Heart left ventricle (tissue), 16 donors: ENCODE results near the gene TTLL7. TPM values are rescaled to one million over a fixed set of nuclear protein-coding genes. Genes with fewer than 3 reads are reported as not detected.

Source experiments
- ATAC-seq, 4 donors: fragments of 200-7000 bp; cut with Tn5 transposase; one replicate each; pipeline ENCODE4 v1.9.1; 2020 to 2022; ENCODE audit warnings: moderate library complexity in 4 of 4, mild to moderate bottlenecking in 3 of 4, moderate number of reproducible peaks in 1 of 4
- DNase-seq, 5 donors: peaks; one replicate each; pipeline ENCODE4 v3.0.0-alpha.2; 2020
- H3K27ac ChIP-seq, 12 donors: fragments of 200-600 bp; sonication (generic) in 4 of 12; one replicate each; pipeline versions ENCODE4 v1.5.0 to v1.8.0; 2016 to 2022; ENCODE audit warnings: mild to moderate bottlenecking in 2 of 12
- H3K27me3 ChIP-seq, 9 donors: fragments of 200-600 bp; sonication (generic) in 2 of 9; one replicate each; pipeline versions ENCODE4 v1.5.1 to v1.8.0; 2016 to 2022; ENCODE audit warnings: mild to moderate bottlenecking in 3 of 9
- H3K36me3 ChIP-seq, 9 donors: fragments of 200-600 bp; sonication (generic) in 2 of 9; one replicate each; pipeline versions ENCODE4 v1.5.0 to v1.8.0; 2018 to 2022; ENCODE audit warnings: mild to moderate bottlenecking in 2 of 9
- H3K4me1 ChIP-seq, 12 donors: fragments of 200-600 bp; sonication (generic) in 4 of 12; one replicate each; pipeline versions ENCODE4 v1.5.0 to v1.8.0; 2016 to 2022; ENCODE audit warnings: mild to moderate bottlenecking in 3 of 12
- H3K4me3 ChIP-seq, 12 donors: fragments of 200-600 bp; sonication (generic) in 4 of 12; one replicate each; pipeline versions ENCODE4 v1.5.0 to v1.8.0; 2017 to 2022; ENCODE audit warnings: mild to moderate bottlenecking in 9 of 12, moderate library complexity in 4 of 12
- H3K9me3 ChIP-seq, 12 donors: fragments of 200-600 bp; sonication (generic) in 4 of 12; one replicate each; pipeline versions ENCODE4 v1.5.0 to v1.8.0; 2016 to 2022; ENCODE audit warnings: mild to moderate bottlenecking in 1 of 12
- POLR2A ChIP-seq, 2 donors: fragments of 450-650 bp; IDR thresholded peaks; one replicate each; pipeline ENCODE4 v1.6.1; 2017; ENCODE audit warnings: antibody characterized with exemption in 2 of 2, mild to moderate bottlenecking in 2 of 2, moderate library complexity in 2 of 2
- WGBS, 4 donors: extraction: QIAGEN DNeasy Blood & Tissue Kit in 2 of 4; methylation state at CpG; one replicate each; pipeline versions ENCODE4 v1.1.5 to v1.1.7; 2013 to 2018; 5-methylcytosine and 5-hydroxymethylcytosine counted together
- intact Hi-C, 10 donors: fragments of 100-400 bp; cut with DNase I; formaldehyde crosslinking; loops; one replicate each; pipeline versions ENCODE4 v1.11.1 to v1.14.2; 2022
- polyA plus RNA-seq, 2 donors: library from polyadenylated mRNA; stranded (reverse); fragments of 200-250 nt; gene quantifications; one replicate each; pipeline ENCODE4 v1.2.3, GENCODE V29; 2013
- total RNA-seq, 9 donors: library from RNA; depleted of rRNA in 2 of 9; stranded (reverse); fragments of >200 nt in 2 of 9; fragmentation: NEBNext Ultra II Directional in 3 of 9; extraction: Animal tissue kit (Norgen Biotek cat#: 25700) in 3 of 9; gene quantifications; one replicate each; pipeline versions ENCODE4 v1.1.0 to v1.2.4, GENCODE V29; 2016 to 2023
- TF ChIP-seq, protein P1 (sequence below), 12 donors: fragments of 200-600 bp; sonication (generic) in 4 of 12; IDR thresholded peaks; one replicate each; pipeline versions ENCODE4 v1.5.0 to v1.8.0; 2018 to 2022; ENCODE audit warnings: antibody characterized with exemption in 12 of 12, mild to moderate bottlenecking in 5 of 12
- donor health status: ischemic (EF 13 %, LVEDD 7.1; RV severe dilation, severe dysfunction).
- donor health status: healthy with polysubstance abuse.
- donor health status: DM: no; HTN: yes; CAD: no.
- donor health status: DM: no; HTN: no; CAD: no.
- donor health status: ischemic (EF 25% LVEDD 6.9; RV normal size, moderate dysfunction).
- donor health status: ischemic (EF 25% LVEDD 5.7; RV mildly dilated, moderate dysfunction).
- donor health status: healthy.
- donor health status: DM: yes; HTN: yes; CAD: no.
- donor health status: ischemic (EF 35%, LVEDD 5.7; RV mildly dilated, moderate dysfunction).
- donor health status: nonischemic (EF 11% LVEDD 7.7; RV severe dilation, severe dysfunction).
- donor health status: DM: yes; HTN: yes; CAD: no.
- donor health status: PGD.
- donor health status: ischemic (EF 29% LVEDD 5.4; RV normal size, mild dysfunction).
- donor health status: nonischemic (EF 23%, LVEDD 6.1; RV moderate dilation, normal function).

The TTLL7 gene
- total and polyA plus RNA-seq, 11 donors: 0.87 to 12.8 (median 3.2) TPM

DNA sequence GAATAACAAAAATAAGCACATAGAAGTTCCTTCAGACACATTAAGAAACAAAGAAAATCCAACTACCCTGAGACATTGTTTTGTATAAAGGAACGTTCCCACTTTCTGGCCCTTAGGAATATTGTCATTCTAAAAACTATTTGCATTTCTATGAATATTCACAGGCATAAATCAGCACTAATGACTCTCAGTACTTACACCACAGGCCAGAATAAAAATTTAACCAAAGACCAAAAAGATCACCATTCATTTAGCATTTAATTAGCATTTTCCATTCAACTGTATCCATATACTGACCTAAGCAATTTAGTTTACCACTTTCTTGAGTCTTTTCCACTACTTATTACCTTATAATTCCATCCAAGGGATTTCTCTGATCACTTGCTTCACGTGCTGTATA is 75.4 kb downstream of the TTLL7 start:
- Histone ChIP-seq H3K4me3 (no peak overlapping the region), H3K27me3 (no peaks in the 10 kb centered on the region), H3K27ac (no peak overlapping the region), H3K36me3 (peaks cover 0 to 26% (median 0%) of the 10 kb centered on the region in 9 donors), H3K9me3 (no peaks in the 10 kb centered on the region), H3K4me1 (peaks cover 0 to 5% (median 0%) of the 10 kb centered on the region in 12 donors)
- intact Hi-C loops: no loop called here
- ATAC-seq (no peak), DNase-seq (no peak)
- TF ChIP-seq, protein P1, sequence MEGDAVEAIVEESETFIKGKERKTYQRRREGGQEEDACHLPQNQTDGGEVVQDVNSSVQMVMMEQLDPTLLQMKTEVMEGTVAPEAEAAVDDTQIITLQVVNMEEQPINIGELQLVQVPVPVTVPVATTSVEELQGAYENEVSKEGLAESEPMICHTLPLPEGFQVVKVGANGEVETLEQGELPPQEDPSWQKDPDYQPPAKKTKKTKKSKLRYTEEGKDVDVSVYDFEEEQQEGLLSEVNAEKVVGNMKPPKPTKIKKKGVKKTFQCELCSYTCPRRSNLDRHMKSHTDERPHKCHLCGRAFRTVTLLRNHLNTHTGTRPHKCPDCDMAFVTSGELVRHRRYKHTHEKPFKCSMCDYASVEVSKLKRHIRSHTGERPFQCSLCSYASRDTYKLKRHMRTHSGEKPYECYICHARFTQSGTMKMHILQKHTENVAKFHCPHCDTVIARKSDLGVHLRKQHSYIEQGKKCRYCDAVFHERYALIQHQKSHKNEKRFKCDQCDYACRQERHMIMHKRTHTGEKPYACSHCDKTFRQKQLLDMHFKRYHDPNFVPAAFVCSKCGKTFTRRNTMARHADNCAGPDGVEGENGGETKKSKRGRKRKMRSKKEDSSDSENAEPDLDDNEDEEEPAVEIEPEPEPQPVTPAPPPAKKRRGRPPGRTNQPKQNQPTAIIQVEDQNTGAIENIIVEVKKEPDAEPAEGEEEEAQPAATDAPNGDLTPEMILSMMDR (IDR thresholded peaks at IDR 0.05): no peak
- TF ChIP-seq POLR2A (IDR thresholded peaks at IDR 0.05): no peak
- WGBS, 4 donors: 75 to 88% (median 83%) methylated on average over 2 of the region's 2 CpGs

DNA sequence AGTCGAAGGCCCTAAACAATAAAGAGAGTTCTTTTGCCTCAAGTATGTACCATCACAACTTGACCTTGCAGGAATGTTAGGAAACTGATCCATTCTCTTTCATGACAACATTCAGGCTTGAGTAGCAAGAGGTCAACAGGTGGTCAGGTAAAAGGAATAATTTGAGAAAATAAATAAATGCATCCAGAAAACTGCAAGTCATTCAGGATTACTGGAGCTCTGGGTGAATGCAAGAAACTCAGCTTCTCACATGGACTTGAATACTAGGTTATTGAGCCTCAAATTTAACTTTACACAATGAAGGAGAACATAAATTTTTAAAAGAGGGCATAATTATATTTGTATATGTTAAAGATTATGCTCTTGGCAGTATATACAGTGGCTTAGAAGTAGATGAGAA is 76.5 kb downstream of the TTLL7 start:
- Histone ChIP-seq H3K36me3 (peaks cover 0 to 35% (median 0%) of the 10 kb centered on the region in 9 donors), H3K27ac (no peak overlapping the region), H3K27me3 (no peaks in the 10 kb centered on the region), H3K4me1 (peaks cover 0 to 2% (median 0%) of the 10 kb centered on the region in 12 donors), H3K4me3 (no peak overlapping the region), H3K9me3 (no peaks in the 10 kb centered on the region)
- DNase-seq: no peak
- no peak for ATAC-seq
- 53 to 93% (median 72%) methylated on average over 1 of the region's 1 CpG for WGBS, 4 donors
- intact Hi-C loops: no loop called here
- no peak for TF ChIP-seq POLR2A (IDR thresholded peaks at IDR 0.05)
- TF ChIP-seq, protein P1 (IDR thresholded peaks at IDR 0.05): no peak

DNA sequence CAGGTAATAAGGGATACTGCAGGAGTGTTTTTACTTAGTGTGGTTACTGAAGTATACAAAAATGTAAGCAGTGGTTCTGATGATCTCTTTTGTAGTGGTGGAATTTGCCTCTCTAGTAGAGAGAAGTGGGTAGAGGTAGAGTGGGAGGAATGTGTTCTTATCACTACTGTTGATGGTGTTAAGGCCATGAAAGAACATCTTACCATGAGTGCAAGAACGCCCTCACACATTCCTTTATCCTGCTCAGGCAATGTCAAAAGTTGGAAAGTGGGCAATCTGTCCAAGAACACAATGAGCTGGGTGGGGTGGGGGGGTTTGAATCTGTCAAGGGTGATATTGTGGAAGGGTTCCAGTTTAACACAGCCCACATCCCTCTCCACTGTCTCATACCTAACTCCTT is 78.6 kb downstream of the TTLL7 start:
- DNase-seq (no peak), ATAC-seq (no peak)
- 67 to 88% (median 83%) methylated on average over 1 of the region's 1 CpG for WGBS, 4 donors
- Histone ChIP-seq H3K27ac (no peak overlapping the region), H3K4me3 (no peak overlapping the region), H3K36me3 (peaks cover 0 to 45% (median 0%) of the 10 kb centered on the region in 9 donors), H3K9me3 (no peaks in the 10 kb centered on the region), H3K27me3 (no peaks in the 10 kb centered on the region), H3K4me1 (no peaks in the 10 kb centered on the region)
- TF ChIP-seq, protein P1 (IDR thresholded peaks at IDR 0.05): no peak
- TF ChIP-seq POLR2A (IDR thresholded peaks at IDR 0.05): no peak
- intact Hi-C loops: no loop called here

DNA sequence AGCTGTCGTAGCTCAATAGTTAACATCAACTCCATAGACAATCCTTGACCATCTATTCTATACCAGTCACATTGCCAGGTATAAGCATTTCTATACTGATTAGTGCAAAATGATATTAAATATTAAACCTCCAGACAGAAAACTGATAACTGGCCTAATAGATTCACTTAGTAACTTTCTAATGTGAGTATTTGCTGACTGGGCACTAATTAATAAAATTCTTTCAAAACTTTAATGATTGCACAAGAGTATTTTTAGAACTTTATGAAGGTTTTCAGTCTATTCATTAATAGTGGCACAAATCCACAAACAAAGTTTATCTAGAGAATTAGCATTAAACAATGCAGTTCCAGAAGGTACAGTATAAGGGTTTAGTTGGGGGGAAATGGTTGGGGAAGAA is 79.1 kb downstream of the TTLL7 start:
- 89 to 97% (median 93%) methylated on average over 1 of the region's 1 CpG for WGBS, 4 donors
- Histone ChIP-seq H3K4me3 (no peak overlapping the region), H3K9me3 (peaks cover 0 to 4% (median 0%) of the 10 kb centered on the region in 12 donors), H3K27ac (no peak overlapping the region), H3K4me1 (no peaks in the 10 kb centered on the region), H3K36me3 (peaks cover 0 to 48% (median 0%) of the 10 kb centered on the region in 9 donors), H3K27me3 (no peaks in the 10 kb centered on the region)
- no peak for ATAC-seq
- TF ChIP-seq, protein P1 (IDR thresholded peaks at IDR 0.05): no peak
- no peak for TF ChIP-seq POLR2A (IDR thresholded peaks at IDR 0.05)
- no peak for DNase-seq
- intact Hi-C loops: no loop called here
